OCI-M2 (cell line): ENCODE results near the gene TBC1D14.
"Not testable (repeated sequence)": the region's sequence is repeated elsewhere in the genome, so short reads cannot be mapped to it uniquely, and the experiment has no call there.

Source experiments
- DNase-seq: peaks from one replicate; lab custom pipeline; 2025; ENCODE audit not compliant: unreplicated experiment; lab: John Stamatoyannopoulos, UW

The TBC1D14 gene

GRCh38 chr4:7073526-7074390 is 164.1 kb downstream of the TBC1D14 start:
- no peak for DNase-seq

GRCh38 chr4:7074426-7074825 is 164.8 kb downstream of the TBC1D14 start:
- no peak for DNase-seq

- no peak for DNase-seq
Observed at GRCh38 chr4:7075962-7076695, 166.5 kb downstream of the TBC1D14 start.

GRCh38 chr4:7076696-7077082 is 167.1 kb downstream of the TBC1D14 start:
- DNase-seq, result no peak

GRCh38 chr4:7077371-7077770 is 167.7 kb downstream of the TBC1D14 start:
- DNase-seq, result no peak

GRCh38 chr4:7078025-7078424 is 168.4 kb downstream of the TBC1D14 start:
- no peak for DNase-seq

GRCh38 chr4:7079483-7079882 is 169.9 kb downstream of the TBC1D14 start:
- not testable (repeated sequence) for DNase-seq

- DNase-seq, result not testable (repeated sequence)
Observed at GRCh38 chr4:7079909-7080308, 170.3 kb downstream of the TBC1D14 start.
